ENCODE measurements around the gene TSPAN15. TPM values are rescaled to one million over a fixed set of nuclear protein-coding genes. Genes with fewer than 3 reads are reported as not detected.
"Not testable (repeated sequence)": the region's sequence is repeated elsewhere in the genome, so short reads cannot be mapped to it uniquely, and the experiment has no call there.

The TSPAN15 gene
- total RNA-seq, 1 donor = 0.27 TPM

DNA sequence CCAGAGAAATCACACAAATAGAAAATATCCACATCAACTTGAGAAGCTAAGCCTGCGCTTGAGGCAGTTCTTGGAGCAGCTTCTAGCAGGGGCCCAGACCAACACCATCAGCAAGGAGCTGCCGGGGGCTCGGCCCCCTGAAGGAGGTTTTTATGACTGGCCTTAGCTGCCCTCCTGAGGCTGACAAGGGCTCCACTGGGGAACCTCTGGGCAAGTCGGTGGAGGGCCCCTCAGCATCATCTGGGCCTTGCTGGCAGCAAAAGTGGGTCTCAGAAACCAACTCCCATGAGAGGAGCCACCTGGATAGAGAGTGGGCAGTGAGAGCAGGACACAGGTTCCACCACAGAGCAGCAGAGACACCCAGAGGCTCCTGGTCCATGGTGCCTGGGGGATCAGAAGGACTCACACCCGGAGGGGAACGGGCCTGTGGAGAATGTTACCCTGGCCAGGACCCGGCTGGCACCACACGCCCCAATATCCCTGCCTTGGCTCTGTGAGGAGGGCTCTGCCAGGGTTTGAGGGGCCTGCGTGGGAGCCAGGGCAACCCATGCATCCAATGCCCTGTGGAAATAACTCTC is 66.1 kb downstream of the TSPAN15 start:
- no peak for DNase-seq (ENCODE audit: low read depth in 2 of 3, low spot score in 2 of 3)

DNA sequence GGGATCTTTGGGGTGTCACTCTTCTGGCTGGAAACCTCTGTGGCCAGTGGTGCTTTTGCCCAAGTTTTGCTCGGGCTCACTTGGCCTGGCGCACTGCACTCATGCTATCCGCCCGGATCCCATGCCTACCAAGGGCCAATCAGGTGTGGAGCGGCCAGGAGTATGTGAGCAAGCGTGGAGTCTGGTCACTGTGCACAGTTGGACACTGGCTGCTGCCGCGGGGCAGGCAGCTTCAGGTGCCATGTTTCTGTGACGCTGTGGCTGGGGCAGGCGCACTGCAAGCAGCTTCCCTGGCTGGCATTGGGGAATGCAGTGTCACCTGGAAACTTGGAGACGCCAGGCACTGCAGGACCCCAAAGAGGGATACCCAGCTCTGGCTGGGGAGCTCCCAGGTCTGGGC is 76.7 kb downstream of the TSPAN15 start:
- no peak for DNase-seq (ENCODE audit: low read depth in 2 of 3, low spot score in 2 of 3)

DNA sequence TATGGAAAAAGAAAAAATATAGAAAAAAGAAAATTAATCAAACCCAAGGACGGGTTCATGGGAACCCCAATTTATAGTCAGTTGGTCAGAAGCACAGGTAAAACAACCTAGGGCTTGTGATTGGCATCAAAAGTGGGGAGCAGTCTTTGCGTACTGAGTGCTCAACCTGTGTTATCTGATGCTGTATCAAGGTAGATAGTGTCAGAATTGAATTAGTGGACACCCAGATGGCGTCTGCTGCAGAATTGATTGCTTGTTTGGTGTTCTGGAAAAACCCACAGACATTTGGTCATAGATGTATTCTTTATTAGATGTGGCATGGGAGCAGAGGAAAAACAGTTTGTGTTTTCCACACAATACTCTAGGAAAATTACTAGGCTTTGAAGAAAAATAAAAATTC is 82.4 kb downstream of the TSPAN15 start:
- DNase-seq (ENCODE audit: low read depth in 2 of 3, low spot score in 2 of 3) = no peak

DNA sequence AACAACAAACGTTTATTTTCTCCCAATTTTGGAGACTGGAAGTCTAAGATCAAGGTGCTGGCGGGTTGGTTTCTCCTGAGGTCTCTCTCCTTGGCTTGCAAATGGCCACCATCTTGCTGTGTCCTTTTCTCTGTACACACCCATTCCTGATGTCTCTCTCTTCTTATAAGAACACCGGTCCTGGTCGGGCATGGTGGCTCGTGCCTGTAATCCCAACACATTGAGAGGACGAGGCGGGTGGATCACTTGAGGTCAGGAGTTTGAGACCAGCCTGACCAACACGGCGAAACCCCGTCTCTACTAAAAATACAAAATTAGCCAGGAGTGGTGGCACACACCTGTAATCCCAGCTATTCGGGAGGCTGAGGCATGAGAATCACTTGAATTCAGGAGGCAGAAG is 85.3 kb downstream of the TSPAN15 start:
- not testable (repeated sequence) for DNase-seq (ENCODE audit: low read depth in 2 of 3, low spot score in 2 of 3)

- no peak for DNase-seq (ENCODE audit: low read depth in 2 of 3, low spot score in 2 of 3)
Observed at GRCh38 chr10:69537449-69537848, 86.2 kb downstream of the TSPAN15 start.

DNA sequence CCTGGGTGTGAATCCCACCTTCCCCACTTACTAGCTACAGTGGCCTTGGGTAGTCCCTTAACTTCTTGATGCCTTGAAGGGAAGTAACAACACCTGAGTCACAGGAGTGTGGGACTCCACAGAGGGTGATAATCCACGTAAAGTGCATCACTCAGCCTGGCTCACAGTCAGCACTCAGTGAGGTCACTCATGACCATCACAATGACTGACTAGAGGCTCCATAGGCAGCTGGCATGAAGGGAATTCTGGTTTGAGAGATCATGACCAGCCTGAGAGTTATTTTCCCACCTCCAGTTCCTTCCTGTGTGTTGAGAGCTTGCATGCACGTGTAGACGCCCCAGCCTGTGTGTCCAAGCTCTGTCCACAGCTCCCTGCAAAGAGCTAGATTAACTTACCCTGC is 87.2 kb downstream of the TSPAN15 start:
- no peak for DNase-seq (ENCODE audit: low read depth in 2 of 3, low spot score in 2 of 3)

- no peak for DNase-seq (ENCODE audit: low read depth in 2 of 3, low spot score in 2 of 3)
Observed at GRCh38 chr10:69541463-69541862, 90.2 kb downstream of the TSPAN15 start.

GRCh38 chr10:69549959-69550358 is 98.7 kb downstream of the TSPAN15 start:
- DNase-seq (ENCODE audit: low read depth in 2 of 3, low spot score in 2 of 3) = no peak

DNA sequence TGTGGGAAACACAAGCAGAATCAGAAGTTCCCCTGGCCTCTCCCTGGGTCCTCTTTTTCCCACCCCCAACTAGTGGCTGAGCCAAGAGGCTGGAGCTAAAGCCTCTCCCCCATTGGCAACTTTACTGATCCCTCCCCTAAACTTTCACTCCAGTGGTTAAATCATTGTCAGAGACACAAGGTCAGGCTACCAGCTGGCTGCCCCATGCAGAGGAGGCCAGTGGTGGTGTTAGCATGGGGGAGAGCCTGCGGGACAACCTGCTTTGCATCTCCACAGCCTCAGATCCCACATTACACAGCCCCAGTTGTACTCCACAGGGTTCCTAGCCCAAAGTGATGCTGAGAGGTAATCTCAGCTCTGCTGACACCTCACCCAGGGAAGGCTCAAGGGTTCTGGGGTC is 101.0 kb downstream of the TSPAN15 start:
- no peak for DNase-seq (ENCODE audit: low read depth in 2 of 3, low spot score in 2 of 3)

DNA sequence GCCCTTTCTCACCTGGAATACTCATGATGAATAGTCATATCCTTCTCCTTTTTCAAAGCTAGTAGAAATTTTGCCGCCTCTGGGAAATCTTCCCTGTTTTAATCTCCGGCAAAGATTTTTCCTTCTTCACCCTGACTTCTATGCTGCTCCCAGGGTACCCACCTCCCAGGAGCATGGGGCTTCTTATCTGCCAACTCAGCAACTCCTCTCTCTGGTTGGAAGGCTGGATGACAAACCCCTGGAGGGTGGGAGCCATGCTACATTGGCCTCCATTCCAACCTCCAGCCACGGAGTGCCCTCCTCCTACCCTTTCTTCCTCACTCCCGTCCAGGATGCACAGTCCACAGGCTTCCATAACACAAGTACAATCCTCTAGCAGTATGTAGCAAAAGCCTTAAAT is 102.1 kb downstream of the TSPAN15 start:
- no peak for DNase-seq (ENCODE audit: low read depth in 2 of 3, low spot score in 2 of 3)

DNA sequence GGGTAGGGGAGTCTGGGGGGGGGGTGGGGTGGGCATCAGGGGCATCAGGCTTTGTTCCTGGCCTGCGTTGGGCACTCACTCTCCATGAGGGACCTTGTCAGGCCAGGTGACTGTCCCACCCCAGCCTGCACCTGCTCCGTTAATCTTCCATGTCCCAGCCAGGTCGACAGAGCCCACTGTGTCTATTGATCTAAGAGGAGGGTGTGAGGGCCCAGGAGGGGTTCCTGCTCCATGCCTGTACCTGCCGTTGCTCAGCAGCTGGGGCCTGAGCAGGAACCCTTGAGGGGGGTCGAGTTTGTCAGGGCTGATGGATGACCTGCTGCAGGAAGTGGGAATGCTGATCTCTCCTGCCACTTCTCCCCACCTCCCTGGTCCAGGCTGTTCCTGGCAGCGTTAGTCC is 103.3 kb downstream of the TSPAN15 start:
- no peak for DNase-seq (ENCODE audit: low read depth in 2 of 3, low spot score in 2 of 3)

Other genes starting within 250 kb of the TSPAN15 start
- gene HKDC1, start 231.1 kb upstream of the TSPAN15 start, total RNA-seq = not detected
- 50.6 TPM for gene HK1, start 173.0 kb upstream of the TSPAN15 start, total RNA-seq
- gene TACR2, start 34.5 kb upstream of the TSPAN15 start, total RNA-seq = 0.27 TPM
- gene NEUROG3, start 122.0 kb downstream of the TSPAN15 start, total RNA-seq = under 0.01 TPM
- gene FAM241B, start 178.8 kb downstream of the TSPAN15 start, total RNA-seq = 1.3 TPM